Esophagus muscularis mucosa (tissue), 4 donors: ENCODE data around the gene LRP2. TPM values are rescaled to one million over a fixed set of nuclear protein-coding genes. Genes with fewer than 3 reads are reported as not detected.

ENCODE experiments used
- DNase-seq: peaks from one replicate; pipeline ENCODE4 v3.0.0-alpha.2; 2017; ENCODE audit errors: extremely low spot score
- H3K27ac ChIP-seq, 4 donors: fragments of 200-600 bp; sonication (generic); replicated peaks in 1 of 4; 1 replicate in 3 of 4; 2 replicates in 1 of 4; pipeline ENCODE4 v1.5.1; 2016 to 2019; ENCODE audit warnings: mild to moderate bottlenecking in 1 of 4
- H3K27me3 ChIP-seq, 4 donors: fragments of 200-600 bp; sonication (generic); one replicate each; pipeline versions ENCODE4 v1.5.1 to v1.6.0; 2016 to 2019
- H3K36me3 ChIP-seq, 4 donors: fragments of 200-600 bp; sonication (generic); one replicate each; pipeline ENCODE4 v1.5.1; 2016 to 2019
- H3K4me1 ChIP-seq, 4 donors: fragments of 200-600 bp; sonication (generic); one replicate each; pipeline ENCODE4 v1.5.1; 2016 to 2019
- H3K4me3 ChIP-seq, 4 donors: fragments of 200-600 bp; sonication (generic); 1 replicate in 2 of 4; 2 replicates in 2 of 4; pipeline ENCODE4 v1.5.1; 2016 to 2019; ENCODE audit warnings: mild to moderate bottlenecking in 4 of 4, moderate library complexity in 1 of 4
- H3K9me3 ChIP-seq, 4 donors: fragments of 200-600 bp; sonication (generic); 1 replicate in 3 of 4; 2 replicates in 1 of 4; pipeline ENCODE4 v1.5.1; 2016 to 2019
- CTCF ChIP-seq, 3 experiments: fragments of 200-600 bp in 2 of 3; fragments of 450-650 bp in 1 of 3; sonication (generic) in 2 of 3; IDR thresholded peaks; one replicate each; pipeline ENCODE4 v1.5.1; 2017 to 2019; ENCODE audit warnings: antibody characterized with exemption in 3 of 3, mild to moderate bottlenecking in 2 of 3, moderate library complexity in 1 of 3
- EP300 ChIP-seq: sonication (generic); formaldehyde crosslinking; IDR thresholded peaks from one replicate; pipeline ENCODE4 v1.6.1; 2017; ENCODE audit warnings: antibody characterized with exemption
- POLR2A ChIP-seq: fragments of 450-650 bp; IDR thresholded peaks from one replicate; pipeline ENCODE4 v1.6.1; 2017; ENCODE audit warnings: antibody characterized with exemption, moderate library complexity, mild to moderate bottlenecking, low read depth
- POLR2AphosphoS5 ChIP-seq, 2 donors: sonication (generic); formaldehyde crosslinking; IDR thresholded peaks; one replicate each; pipeline ENCODE4 v1.6.1; 2017; ENCODE audit warnings: antibody characterized with exemption in 2 of 2
- WGBS: methylation state at CpG from one replicate; pipeline ENCODE4 v1.1.5; 2018; 5-methylcytosine and 5-hydroxymethylcytosine counted together
- intact Hi-C: fragments of 100-400 bp; cut with DNase I; formaldehyde crosslinking; loops from one replicate; pipeline ENCODE4 v1.15.1; 2023
- total RNA-seq, 4 donors: library from RNA; depleted of rRNA; stranded (reverse); fragments of >200 nt; gene quantifications; one replicate each; pipeline versions ENCODE4 v1.1.0 to v1.2.1, GENCODE V29; 2016

LRP2 gene
- total RNA-seq, 4 donors from 2014 or later = not detected

DNA sequence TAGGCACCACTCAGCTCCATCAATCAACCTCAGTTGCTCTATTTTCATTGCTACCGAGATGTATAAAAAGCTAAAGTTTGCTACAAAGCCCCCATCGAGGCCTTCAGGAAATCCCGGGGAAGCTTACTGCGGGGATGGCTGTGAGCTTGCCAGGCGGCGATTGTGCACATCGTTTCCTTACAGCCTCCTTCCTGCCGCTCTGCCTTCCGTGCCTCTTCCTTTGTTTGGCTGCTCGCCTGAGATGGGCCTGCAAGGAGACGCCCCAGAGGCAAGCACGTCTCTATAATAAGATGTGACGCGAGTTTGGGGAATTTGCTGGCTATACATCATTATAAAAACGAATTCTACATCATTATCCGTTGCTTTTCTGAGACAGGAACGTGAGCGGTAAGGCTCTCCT lies 251.4 kb downstream of the LRP2 start:
- Histone ChIP-seq H3K27ac (no peak overlapping the region), H3K4me3 (no peak overlapping the region), H3K27me3 (peaks cover 0 to 4% (median 0%) of the 10 kb centered on the region in 4 donors), H3K36me3 (no peaks in the 10 kb centered on the region), H3K4me1 (peaks cover 0 to 6% (median 4%) of the 10 kb centered on the region in 4 donors), H3K9me3 (no peaks in the 10 kb centered on the region)
- intact Hi-C loops = no loop called here
- WGBS = 61% methylated on average over 18 of the region's 18 CpGs
- TF ChIP-seq EP300 (no peak), POLR2AphosphoS5 (IDR thresholded peaks at IDR 0.05) (no peak), POLR2A (no peak), CTCF (IDR thresholded peaks at IDR 0.05) (no peak)
- DNase-seq = no peak

GRCh38 chr2:169110419-169110818 lies 251.9 kb downstream of the LRP2 start:
- TF ChIP-seq EP300 = no peak
- TF ChIP-seq POLR2A = no peak
- no peak for TF ChIP-seq CTCF (IDR thresholded peaks at IDR 0.05)
- no peak for TF ChIP-seq POLR2AphosphoS5 (IDR thresholded peaks at IDR 0.05)
- Histone ChIP-seq H3K4me3 (no peak overlapping the region), H3K27me3 (peaks cover 0 to 4% (median 0%) of the 10 kb centered on the region in 4 donors), H3K4me1 (peaks cover 0 to 6% (median 4%) of the 10 kb centered on the region in 4 donors), H3K27ac (no peak overlapping the region), H3K36me3 (no peaks in the 10 kb centered on the region), H3K9me3 (no peaks in the 10 kb centered on the region)
- intact Hi-C loops = no loop called here
- DNase-seq = no peak
- 87% methylated on average over 7 of the region's 7 CpGs for WGBS

DNA sequence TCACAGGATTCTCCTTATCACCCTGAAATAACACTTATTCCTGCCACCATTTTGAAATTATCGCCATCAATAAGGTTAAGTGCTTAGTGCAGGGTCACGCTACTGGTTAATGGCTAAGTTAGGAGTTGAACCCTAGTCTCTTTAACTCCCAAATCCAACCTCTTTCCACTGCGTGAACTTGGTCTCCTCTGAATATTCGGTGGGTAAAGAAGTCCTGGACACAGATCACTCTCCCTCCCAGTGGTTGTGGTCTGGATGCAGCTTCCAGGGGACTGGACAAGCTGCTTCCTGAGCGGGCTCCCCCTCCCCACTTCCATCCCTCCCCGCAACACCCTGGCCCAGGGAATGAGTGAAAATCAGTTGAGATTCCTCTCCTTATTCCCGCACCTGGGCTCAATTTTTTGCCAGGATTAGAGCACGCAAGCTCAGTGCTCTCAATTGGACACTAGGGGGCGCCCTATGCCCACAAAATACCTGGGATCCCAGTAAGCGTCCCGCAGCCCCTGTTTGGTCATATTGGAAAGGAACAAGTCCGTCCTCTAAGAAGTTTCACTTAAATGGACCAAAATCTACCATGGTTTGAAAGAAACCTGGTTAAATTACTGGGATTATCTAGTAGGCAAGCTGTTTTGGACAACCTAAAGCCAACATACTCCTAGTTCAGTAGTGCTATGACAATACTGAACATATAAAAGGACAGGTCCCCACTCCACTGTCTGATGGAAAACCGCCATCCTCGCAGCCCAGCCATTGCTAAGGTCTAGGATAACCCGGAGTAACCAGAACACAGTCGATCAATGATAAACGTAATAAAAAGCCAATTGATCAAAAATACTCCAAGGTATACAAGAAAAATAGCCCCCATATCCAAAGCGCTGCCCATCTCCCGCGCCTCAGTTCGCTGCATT lies 252.6 kb downstream of the LRP2 start:
- no peaks in the 10 kb centered on the region for H3K36me3 ChIP-seq
- 50% methylated on average over 21 of the region's 21 CpGs for WGBS
- intact Hi-C loops = loop anchor here (10.0 kb wide), 1 partner anchor 165 kb away; no protein-coding TSS in a partner anchor
- H3K27ac ChIP-seq = no peak overlapping the region
- H3K4me1 ChIP-seq = peaks cover 0 to 6% (median 4%) of the 10 kb centered on the region in 4 donors
- peaks cover 0 to 4% (median 0%) of the 10 kb centered on the region in 4 donors for H3K27me3 ChIP-seq
- no peaks in the 10 kb centered on the region for H3K9me3 ChIP-seq
- no peak overlapping the region for H3K4me3 ChIP-seq
- DNase-seq = no peak
- TF ChIP-seq POLR2A (no peak), CTCF (IDR thresholded peaks at IDR 0.05) (peak; percentile 69 to 91 (median 75))

DNA sequence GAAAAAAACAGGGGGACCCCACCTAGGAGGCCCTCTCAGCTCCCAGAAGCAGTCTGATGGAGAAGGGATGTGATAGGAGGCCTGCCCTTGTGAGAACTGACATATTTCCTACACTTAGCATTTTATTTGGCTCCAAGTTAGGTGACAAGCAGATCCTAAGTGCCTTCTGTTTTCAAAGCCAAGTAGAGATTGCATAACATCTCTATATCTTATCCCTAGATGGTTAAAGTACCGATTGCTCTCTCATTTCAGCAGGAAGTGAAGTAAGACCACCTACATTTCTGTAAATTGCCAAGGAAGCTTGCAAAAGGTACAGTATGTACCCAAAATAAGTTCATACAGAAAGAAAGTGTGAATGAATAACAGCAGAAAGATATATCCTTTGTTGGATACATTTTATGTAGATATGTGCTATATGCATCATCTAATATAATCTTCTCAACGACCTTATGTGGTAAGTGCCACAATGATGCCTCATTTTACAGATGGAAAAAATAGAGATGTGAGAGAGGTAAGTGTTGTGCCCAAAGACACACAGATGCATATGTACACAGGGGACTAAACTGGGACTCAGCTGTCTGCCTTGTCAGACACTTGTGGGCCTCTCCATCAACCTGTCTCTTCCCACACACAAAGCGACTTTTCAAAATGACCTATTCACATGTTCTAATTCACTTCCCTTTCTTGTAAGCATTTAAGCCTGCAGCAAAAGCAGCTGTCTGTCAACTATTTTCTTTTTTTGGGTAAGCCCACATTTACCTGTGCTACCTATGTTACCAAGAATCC lies 254.0 kb downstream of the LRP2 start:
- WGBS = 66% methylated on average over 3 of the region's 3 CpGs
- intact Hi-C loops = loop anchor here (10.0 kb wide), 1 partner anchor 167 kb away; no protein-coding TSS in a partner anchor
- no peak for DNase-seq
- Histone ChIP-seq H3K4me1 (peaks cover 0 to 6% (median 4%) of the 10 kb centered on the region in 4 donors), H3K27ac (no peak overlapping the region), H3K36me3 (no peaks in the 10 kb centered on the region), H3K4me3 (no peak overlapping the region), H3K9me3 (no peaks in the 10 kb centered on the region), H3K27me3 (peaks cover 0 to 4% (median 0%) of the 10 kb centered on the region in 4 donors)
- TF ChIP-seq POLR2AphosphoS5 (IDR thresholded peaks at IDR 0.05) (no peak), CTCF (IDR thresholded peaks at IDR 0.05) (no peak), POLR2A (no peak), EP300 (no peak)
